ENCODE results near the gene GMDS. TPM values are rescaled to one million over a fixed set of nuclear protein-coding genes. Genes with fewer than 3 reads are reported as not detected.

The GMDS gene
- polyA plus RNA-seq, 1 donor (not counting 4 experiments of a cell fraction or from before 2014, with no cell fraction given) = 22.1 TPM

DNA sequence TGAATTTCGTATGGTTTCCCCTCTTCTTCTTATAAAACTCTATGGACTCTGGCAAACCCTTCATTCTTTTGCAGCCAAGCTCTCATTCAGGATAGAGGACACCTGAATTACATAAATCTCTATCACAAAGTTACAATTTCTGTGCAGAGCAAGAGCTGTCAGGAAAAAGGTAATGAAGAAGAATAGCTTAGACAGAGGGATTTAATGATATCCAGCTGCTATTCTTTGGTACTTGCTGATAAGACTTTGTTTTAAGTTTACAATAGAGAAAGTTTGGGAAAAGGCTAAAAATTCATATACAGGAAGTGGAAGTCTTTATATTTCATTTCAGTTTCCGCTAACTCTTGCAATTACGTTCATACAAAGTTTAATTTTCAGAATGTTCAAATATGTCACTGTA lies 408.7 kb downstream of the GMDS start:
- H3K4me3 ChIP-seq (ENCODE audit: control insufficient read depth in 2 of 3, extremely low read depth in 1 of 3, insufficient read depth in 2 of 3, low read depth in 1 of 3, low read length in 3 of 3) = no peak overlapping the region
- FAIRE-seq (no peak), DNase-seq (ENCODE audit: low read depth, low spot score) (no peak)
- peaks cover 17% of the 10 kb centered on the region for H3K4me1 ChIP-seq (ENCODE audit: control insufficient read depth, extremely low read depth, insufficient read depth, low read length)
- H3K36me3 ChIP-seq (ENCODE audit: control insufficient read depth in 2 of 2, extremely low read depth in 1 of 2, insufficient read depth in 2 of 2, low read length in 2 of 2) = no peaks in the 10 kb centered on the region
- no peak for TF ChIP-seq EZH2 (IDR thresholded peaks at IDR 0.05; ENCODE audit: low read length)
- TF ChIP-seq CTCF (optimal IDR thresholded peaks at IDR 0.05 in 1 of 3, IDR thresholded peaks at IDR 0.05 in 1 of 3, conservative IDR thresholded peaks at IDR 0.05 in 1 of 3; ENCODE audit: extremely low read depth in 1 of 3, insufficient read depth in 2 of 3, low read length in 3 of 3) = no peak
- no peak overlapping the region for H3K4me2 ChIP-seq (ENCODE audit: control insufficient read depth, extremely low read depth, insufficient read depth, low read depth, low read length)
- H3K27me3 ChIP-seq (ENCODE audit: control insufficient read depth, extremely low read depth, insufficient read depth, low read length) = no peaks in the 10 kb centered on the region
- H3K9me1 ChIP-seq (ENCODE audit: control insufficient read depth, extremely low read depth, insufficient read depth, low read length) = no peaks in the 10 kb centered on the region
- H3K9me3 ChIP-seq (ENCODE audit: control insufficient read depth, low read depth, low read length) = no peaks in the 10 kb centered on the region
- H2AFZ ChIP-seq (ENCODE audit: control insufficient read depth, low read length) = no peak overlapping the region
- H3K79me2 ChIP-seq (ENCODE audit: control insufficient read depth, insufficient read depth, low read length) = no peaks in the 10 kb centered on the region
- no peak overlapping the region for H3K9ac ChIP-seq (ENCODE audit: control insufficient read depth, extremely low read depth, insufficient read depth, low read length)
- H3K27ac ChIP-seq (ENCODE audit: control insufficient read depth, insufficient read depth, low read length) = no peak overlapping the region
- H4K20me1 ChIP-seq (ENCODE audit: control insufficient read depth, extremely low read depth, insufficient read depth, low read length) = no peaks in the 10 kb centered on the region
- dilution Hi-C loops (cut with MboI; ENCODE audit: extremely low pct_ligation_motif_present, low sequenced_read_pairs) = no loop called here

GRCh38 chr6:1834646-1835516 lies 410.5 kb downstream of the GMDS start:
- TF ChIP-seq CTCF (optimal IDR thresholded peaks at IDR 0.05 in 1 of 3, IDR thresholded peaks at IDR 0.05 in 1 of 3, conservative IDR thresholded peaks at IDR 0.05 in 1 of 3; ENCODE audit: extremely low read depth in 1 of 3, insufficient read depth in 2 of 3, low read length in 3 of 3) (no peak), EZH2 (IDR thresholded peaks at IDR 0.05; ENCODE audit: low read length) (no peak)
- no peak for DNase-seq (ENCODE audit: low read depth, low spot score)

More at GRCh38 chr6:1834646-1835516, 410.5 kb downstream of the GMDS start:
- Histone ChIP-seq H3K9ac (ENCODE audit: control insufficient read depth, extremely low read depth, insufficient read depth, low read length) (no peak overlapping the region), H3K27me3 (ENCODE audit: control insufficient read depth, extremely low read depth, insufficient read depth, low read length) (no peaks in the 10 kb centered on the region), H4K20me1 (ENCODE audit: control insufficient read depth, extremely low read depth, insufficient read depth, low read length) (no peaks in the 10 kb centered on the region), H3K79me2 (ENCODE audit: control insufficient read depth, insufficient read depth, low read length) (no peaks in the 10 kb centered on the region), H2AFZ (ENCODE audit: control insufficient read depth, low read length) (no peak overlapping the region), H3K36me3 (ENCODE audit: control insufficient read depth in 2 of 2, extremely low read depth in 1 of 2, insufficient read depth in 2 of 2, low read length in 2 of 2) (no peaks in the 10 kb centered on the region), H3K27ac (ENCODE audit: control insufficient read depth, insufficient read depth, low read length) (no peak overlapping the region), H3K9me3 (ENCODE audit: control insufficient read depth, low read depth, low read length) (no peaks in the 10 kb centered on the region), H3K4me2 (ENCODE audit: control insufficient read depth, extremely low read depth, insufficient read depth, low read depth, low read length) (no peak overlapping the region), H3K4me1 (ENCODE audit: control insufficient read depth, extremely low read depth, insufficient read depth, low read length) (peaks cover 17% of the 10 kb centered on the region), H3K4me3 (ENCODE audit: control insufficient read depth in 2 of 3, extremely low read depth in 1 of 3, insufficient read depth in 2 of 3, low read depth in 1 of 3, low read length in 3 of 3) (no peak overlapping the region), H3K9me1 (ENCODE audit: control insufficient read depth, extremely low read depth, insufficient read depth, low read length) (no peaks in the 10 kb centered on the region)
- dilution Hi-C loops (cut with MboI; ENCODE audit: extremely low pct_ligation_motif_present, low sequenced_read_pairs) = no loop called here
- FAIRE-seq = no peak

Data from keratinocyte (primary cell).